ENCODE results near the gene UCN3. TPM values are rescaled to one million over a fixed set of nuclear protein-coding genes. Genes with fewer than 3 reads are reported as not detected.

Gene UCN3
- total RNA-seq, 1 donor from 2014 or later: not detected

DNA sequence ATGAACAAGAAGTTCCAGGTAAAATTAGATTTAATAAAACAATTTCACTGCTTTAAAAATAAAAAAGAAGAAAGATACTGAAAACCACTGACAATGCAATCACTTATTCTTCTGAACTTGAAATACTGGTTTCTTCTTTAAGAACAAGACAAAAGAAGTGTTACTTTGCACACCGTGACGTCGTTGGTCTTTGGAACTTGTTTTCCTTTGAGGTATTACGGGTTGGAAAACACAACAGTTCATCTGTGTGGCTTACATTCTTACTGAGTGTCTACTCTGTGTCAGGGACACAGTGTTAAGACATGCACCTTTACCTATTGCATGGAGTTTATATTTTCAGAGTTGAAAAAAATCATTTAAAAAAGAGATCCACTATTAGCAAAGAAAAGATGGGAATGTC, 41.3 kb upstream of the UCN3 start:
- TF ChIP-seq POLR2A (IDR thresholded peaks at IDR 0.05) (no peak), POLR2AphosphoS5 (IDR thresholded peaks at IDR 0.05; ENCODE audit: insufficient read depth in 1 of 2, low read depth in 1 of 2) (no peak)
- no peaks in the 10 kb centered on the region for H3K9me3 ChIP-seq
- no peak overlapping the region for H3K4me3 ChIP-seq
- H3K36me3 ChIP-seq: no peaks in the 10 kb centered on the region
- intact Hi-C loops (cut with DNase I): no loop called here
- no peaks in the 10 kb centered on the region for H3K27me3 ChIP-seq
- DNase-seq (ENCODE audit: extremely low spot score in 2 of 2): no peak
- H3K4me1 ChIP-seq: no peaks in the 10 kb centered on the region
- H3K27ac ChIP-seq: no peak overlapping the region

DNA sequence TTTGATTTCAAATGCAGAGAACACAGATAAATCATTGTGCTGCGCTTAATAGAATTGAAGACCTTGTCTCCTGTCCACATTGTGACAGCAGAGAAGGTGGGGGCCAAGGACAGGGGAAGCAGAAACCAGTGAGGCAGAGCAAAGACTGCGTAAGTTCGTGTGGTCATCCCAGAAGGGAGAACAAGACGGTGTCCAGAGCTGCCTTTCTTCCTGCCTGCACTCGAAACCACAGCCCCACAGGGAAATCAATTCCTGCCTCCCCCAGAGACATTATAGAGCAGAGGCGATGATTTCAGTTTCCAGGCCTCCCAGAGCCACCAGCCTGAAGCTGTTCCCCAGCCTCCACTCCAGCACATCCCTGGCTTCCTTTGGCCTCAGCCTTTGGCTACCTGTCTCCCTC, 39.7 kb upstream of the UCN3 start:
- TF ChIP-seq POLR2A (IDR thresholded peaks at IDR 0.05): no peak
- H3K27ac ChIP-seq: no peak overlapping the region

DNA sequence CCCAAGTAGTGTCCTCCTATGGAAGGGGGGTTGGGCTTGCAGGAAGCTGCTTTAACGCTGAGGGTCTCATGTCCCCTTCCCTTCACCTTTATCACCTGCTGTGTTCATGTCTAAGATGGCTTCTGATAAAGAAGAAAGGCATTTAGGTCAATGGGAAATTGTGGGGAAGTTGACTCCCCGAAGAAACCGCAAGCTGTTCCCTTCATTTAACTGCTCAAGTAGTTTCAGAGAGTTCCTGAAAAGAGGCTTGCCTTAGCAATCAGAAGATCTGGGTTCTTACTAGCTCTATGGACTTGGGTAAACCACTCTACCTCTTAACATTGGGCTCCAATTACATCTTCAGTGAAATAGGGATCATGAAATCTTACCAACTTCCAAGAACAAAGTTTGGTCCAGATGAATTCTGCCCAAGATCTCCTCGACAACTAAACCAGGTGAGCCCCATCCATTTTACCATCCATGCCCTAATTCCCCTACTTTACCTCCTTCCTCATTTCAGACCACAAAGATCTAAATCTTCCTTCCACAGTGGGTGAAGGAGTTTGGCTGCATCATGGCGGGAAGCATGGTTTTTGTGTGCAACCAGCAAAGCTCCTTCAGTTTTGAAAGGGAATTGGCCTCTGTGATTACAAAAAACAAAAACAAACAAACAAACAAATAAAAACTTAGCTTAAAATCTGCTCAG, 30.4 kb upstream of the UCN3 start:
- no peak overlapping the region for H3K4me3 ChIP-seq
- no peaks in the 10 kb centered on the region for H3K36me3 ChIP-seq
- no peak for DNase-seq (ENCODE audit: extremely low spot score in 2 of 2)
- no peaks in the 10 kb centered on the region for H3K9me3 ChIP-seq
- no peaks in the 10 kb centered on the region for H3K4me1 ChIP-seq
- H3K27me3 ChIP-seq: no peaks in the 10 kb centered on the region
- no peak overlapping the region for H3K27ac ChIP-seq
- intact Hi-C loops (cut with DNase I): no loop called here
- TF ChIP-seq, protein P1, sequence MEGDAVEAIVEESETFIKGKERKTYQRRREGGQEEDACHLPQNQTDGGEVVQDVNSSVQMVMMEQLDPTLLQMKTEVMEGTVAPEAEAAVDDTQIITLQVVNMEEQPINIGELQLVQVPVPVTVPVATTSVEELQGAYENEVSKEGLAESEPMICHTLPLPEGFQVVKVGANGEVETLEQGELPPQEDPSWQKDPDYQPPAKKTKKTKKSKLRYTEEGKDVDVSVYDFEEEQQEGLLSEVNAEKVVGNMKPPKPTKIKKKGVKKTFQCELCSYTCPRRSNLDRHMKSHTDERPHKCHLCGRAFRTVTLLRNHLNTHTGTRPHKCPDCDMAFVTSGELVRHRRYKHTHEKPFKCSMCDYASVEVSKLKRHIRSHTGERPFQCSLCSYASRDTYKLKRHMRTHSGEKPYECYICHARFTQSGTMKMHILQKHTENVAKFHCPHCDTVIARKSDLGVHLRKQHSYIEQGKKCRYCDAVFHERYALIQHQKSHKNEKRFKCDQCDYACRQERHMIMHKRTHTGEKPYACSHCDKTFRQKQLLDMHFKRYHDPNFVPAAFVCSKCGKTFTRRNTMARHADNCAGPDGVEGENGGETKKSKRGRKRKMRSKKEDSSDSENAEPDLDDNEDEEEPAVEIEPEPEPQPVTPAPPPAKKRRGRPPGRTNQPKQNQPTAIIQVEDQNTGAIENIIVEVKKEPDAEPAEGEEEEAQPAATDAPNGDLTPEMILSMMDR (IDR thresholded peaks at IDR 0.05): no peak
- TF ChIP-seq POLR2A (IDR thresholded peaks at IDR 0.05): no peak
- TF ChIP-seq POLR2AphosphoS5 (IDR thresholded peaks at IDR 0.05; ENCODE audit: insufficient read depth in 1 of 2, low read depth in 1 of 2): no peak

More for the DNA sequence above, 39.7 kb upstream of the UCN3 start:
- DNase-seq (ENCODE audit: extremely low spot score in 2 of 2): no peak
- Histone ChIP-seq H3K9me3 (no peaks in the 10 kb centered on the region), H3K27me3 (no peaks in the 10 kb centered on the region), H3K4me1 (no peaks in the 10 kb centered on the region), H3K36me3 (no peaks in the 10 kb centered on the region), H3K4me3 (no peak overlapping the region)
- intact Hi-C loops (cut with DNase I): no loop called here

DNA sequence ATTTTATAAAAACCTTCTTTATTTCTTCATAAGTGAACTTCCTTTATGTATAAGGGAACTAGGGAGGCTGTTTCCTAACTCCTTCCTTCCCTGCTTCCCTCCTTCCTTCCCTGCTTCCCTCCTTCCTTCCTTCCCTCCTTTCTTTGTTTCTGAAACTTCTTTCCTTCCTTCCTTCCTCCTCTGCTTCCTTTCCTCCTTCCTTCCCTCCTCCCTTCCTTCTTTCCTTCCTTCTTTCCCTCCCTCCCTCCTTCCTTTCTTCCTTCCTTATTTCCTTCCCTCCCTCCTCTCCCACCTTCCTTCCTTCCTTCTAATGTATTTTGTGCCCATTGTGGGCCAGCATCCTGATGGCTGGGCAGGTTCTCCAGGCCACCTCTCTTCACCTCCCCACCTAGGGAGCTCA, 26.8 kb upstream of the UCN3 start:
- Histone ChIP-seq H3K36me3 (no peaks in the 10 kb centered on the region), H3K4me3 (no peak overlapping the region), H3K4me1 (no peaks in the 10 kb centered on the region), H3K27ac (no peak overlapping the region), H3K9me3 (no peaks in the 10 kb centered on the region), H3K27me3 (no peaks in the 10 kb centered on the region)
- no peak for DNase-seq (ENCODE audit: extremely low spot score in 2 of 2)
- TF ChIP-seq POLR2A (IDR thresholded peaks at IDR 0.05): no peak
- no peak for TF ChIP-seq POLR2AphosphoS5 (IDR thresholded peaks at IDR 0.05; ENCODE audit: insufficient read depth in 1 of 2, low read depth in 1 of 2)
- TF ChIP-seq, protein P1 (IDR thresholded peaks at IDR 0.05): no peak
- intact Hi-C loops (cut with DNase I): no loop called here

DNA sequence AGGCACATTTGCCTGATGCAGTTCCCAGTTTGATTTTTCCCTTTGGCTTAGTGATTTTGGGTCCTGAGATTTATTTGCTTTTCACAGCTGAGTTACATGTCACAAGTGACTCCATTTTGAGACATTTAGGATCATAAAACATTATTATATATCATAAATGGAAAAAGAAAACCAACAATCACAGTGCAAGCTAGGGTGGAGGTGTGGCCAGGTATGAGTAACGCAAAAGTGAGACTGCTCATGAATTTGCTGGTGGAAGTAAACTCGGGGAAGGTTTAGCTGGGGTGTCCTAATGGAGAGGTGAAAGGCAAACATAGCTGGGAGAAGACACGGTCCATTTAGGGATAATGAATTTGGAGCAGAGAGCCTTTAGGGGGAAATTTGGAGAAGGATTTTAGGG, 21.7 kb upstream of the UCN3 start:
- Histone ChIP-seq H3K27ac (no peak overlapping the region), H3K4me3 (no peak overlapping the region), H3K4me1 (no peaks in the 10 kb centered on the region), H3K9me3 (no peaks in the 10 kb centered on the region), H3K27me3 (no peaks in the 10 kb centered on the region), H3K36me3 (no peaks in the 10 kb centered on the region)
- TF ChIP-seq, protein P1 (IDR thresholded peaks at IDR 0.05): no peak
- no peak for TF ChIP-seq POLR2AphosphoS5 (IDR thresholded peaks at IDR 0.05; ENCODE audit: insufficient read depth in 1 of 2, low read depth in 1 of 2)
- no peak for TF ChIP-seq POLR2A (IDR thresholded peaks at IDR 0.05)
- intact Hi-C loops (cut with DNase I): no loop called here
- DNase-seq (ENCODE audit: extremely low spot score in 2 of 2): no peak

DNA sequence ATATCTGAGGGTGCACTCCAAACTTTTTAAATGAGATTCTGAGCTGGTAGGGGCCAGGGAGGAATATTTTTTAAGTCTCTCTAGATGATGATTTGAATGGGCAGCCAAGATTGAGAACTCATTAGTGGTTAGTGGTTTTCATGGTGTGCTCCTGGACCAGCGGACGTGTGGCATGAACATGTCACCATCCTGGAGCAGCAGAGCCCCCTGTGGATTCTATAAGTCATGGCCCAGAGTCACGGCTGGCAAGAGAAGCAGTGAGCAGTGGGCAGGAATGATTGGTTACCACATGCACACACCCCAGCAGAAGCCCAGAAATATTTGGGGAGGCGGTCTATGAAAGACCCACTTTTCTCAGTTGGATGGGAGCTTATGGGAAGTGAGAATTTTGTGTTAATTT, 21.2 kb upstream of the UCN3 start:
- no peaks in the 10 kb centered on the region for H3K4me1 ChIP-seq

More for the DNA sequence above, 21.2 kb upstream of the UCN3 start:
- intact Hi-C loops (cut with DNase I): no loop called here
- Histone ChIP-seq H3K9me3 (no peaks in the 10 kb centered on the region), H3K36me3 (no peaks in the 10 kb centered on the region), H3K27ac (no peak overlapping the region), H3K27me3 (no peaks in the 10 kb centered on the region), H3K4me3 (no peak overlapping the region)
- DNase-seq (ENCODE audit: extremely low spot score in 2 of 2): no peak
- no peak for TF ChIP-seq POLR2A (IDR thresholded peaks at IDR 0.05)

Measured in vagina (tissue), 2 donors.